Thymus (tissue), 11 donors: ENCODE data around the gene DENND2D. TPM values are rescaled to one million over a fixed set of nuclear protein-coding genes. Genes with fewer than 3 reads are reported as not detected.
A peak's percentile ranks its signal among the peaks of the same experiment; 100 is the strongest.

Experiments used
- DNase-seq, 9 donors: peaks; one replicate each; pipeline ENCODE4 v3.0.0-alpha.2; 2013; ENCODE audit warnings: low spot score in 9 of 9, low read depth in 6 of 9, missing footprints in 1 of 9
- H3K27ac ChIP-seq, 2 donors: one replicate each; pipeline ENCODE4 v1.5.1; 2013; ENCODE audit warnings: control low read depth in 1 of 2, low read depth in 1 of 2, low read length in 1 of 2, mild to moderate bottlenecking in 1 of 2, moderate library complexity in 1 of 2
- H3K27me3 ChIP-seq, 2 donors: one replicate each; pipeline ENCODE4 v1.5.1; 2013; ENCODE audit warnings: low read length in 1 of 2; ENCODE audit not compliant: control insufficient read depth in 2 of 2, insufficient read depth in 1 of 2
- H3K36me3 ChIP-seq, 2 donors: one replicate each; pipeline ENCODE4 v1.5.1; 2013; ENCODE audit warnings: low read length in 1 of 2, mild to moderate bottlenecking in 1 of 2, moderate library complexity in 1 of 2; ENCODE audit not compliant: control insufficient read depth in 2 of 2, insufficient read depth in 2 of 2
- H3K4me1 ChIP-seq, 2 donors: one replicate each; pipeline ENCODE4 v1.5.1; 2013; ENCODE audit warnings: low read length in 2 of 2; ENCODE audit not compliant: control insufficient read depth in 2 of 2, insufficient read depth in 2 of 2
- H3K4me3 ChIP-seq, 2 donors: one replicate each; pipeline ENCODE4 v1.5.1; 2013; ENCODE audit warnings: low read length in 2 of 2, control low read depth in 1 of 2, mild to moderate bottlenecking in 1 of 2
- H3K9me3 ChIP-seq, 2 donors: one replicate each; pipeline ENCODE4 v1.5.1; 2013; ENCODE audit warnings: low read length in 1 of 2, mild to moderate bottlenecking in 1 of 2; ENCODE audit not compliant: control insufficient read depth in 2 of 2, insufficient read depth in 1 of 2
- WGBS: extraction: QIAGEN DNeasy Blood & Tissue Kit; methylation state at CpG from one replicate; pipeline ENCODE4 v1.1.7; 2013; 5-methylcytosine and 5-hydroxymethylcytosine counted together
- polyA plus RNA-seq: library from polyadenylated mRNA; stranded (reverse); fragments of 200-250 nt; gene quantifications from one replicate; pipeline ENCODE4 v1.2.3, GENCODE V29; 2013
- total RNA-seq: library from RNA; stranded (reverse); fragments of 120-200 nt; gene quantifications from one replicate; pipeline ENCODE4 v1.2.4, GENCODE V29; 2013
- donor health status: healthy.

DENND2D gene
- total and polyA plus RNA-seq, 2 donors, result 106 to 134 TPM

DNA sequence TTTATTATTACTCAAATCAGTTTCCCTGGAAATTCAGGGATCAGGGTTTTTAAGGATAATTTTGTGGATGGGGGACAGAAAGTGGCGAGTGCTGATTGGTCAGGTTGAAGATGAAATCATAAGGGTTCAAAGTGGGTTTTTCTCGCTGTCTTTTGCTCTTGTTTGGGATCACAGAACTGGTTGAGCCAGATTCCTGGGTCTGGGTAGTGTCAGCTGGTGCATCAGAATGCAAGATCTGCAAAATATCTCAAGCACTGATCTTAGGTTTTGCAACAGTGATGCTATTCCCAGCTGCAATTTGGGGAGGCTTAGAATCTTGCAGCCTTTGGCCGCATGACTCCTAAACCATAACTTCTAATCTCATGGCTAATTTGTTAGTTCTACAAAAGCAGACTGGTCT, 36.4 kb upstream of the DENND2D start:
- DNase-seq, result no peak
- Histone ChIP-seq H3K36me3 (peaks cover 57 to 78% of the 10 kb centered on the region in 2 donors), H3K27me3 (no peaks in the 10 kb centered on the region), H3K4me1 (peaks cover 8 to 11% of the 10 kb centered on the region in 2 donors), H3K27ac (no peak overlapping the region), H3K9me3 (no peaks in the 10 kb centered on the region), H3K4me3 (no peak overlapping the region)
- 97% methylated on average over 3 of the region's 3 CpGs for WGBS

DNA sequence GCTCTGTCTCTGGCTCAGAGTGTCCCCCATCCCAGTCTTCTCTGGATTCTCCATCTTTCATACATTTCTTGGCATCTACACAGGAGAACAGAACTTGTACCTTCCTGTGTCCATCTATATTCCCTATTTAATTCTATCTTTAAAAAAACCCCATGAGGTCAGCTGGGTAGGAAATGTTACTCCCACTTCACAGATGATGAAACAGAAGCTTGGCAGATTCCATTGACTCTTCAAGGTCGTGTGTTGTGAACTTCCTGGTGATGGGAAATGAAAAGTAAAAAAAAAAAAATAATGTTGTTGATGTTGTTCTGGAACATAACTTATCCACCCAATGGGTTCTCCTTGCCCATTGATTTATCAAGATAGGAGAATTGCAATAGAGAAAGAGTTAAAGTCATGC, 35.9 kb upstream of the DENND2D start:
- no peak overlapping the region for H3K27ac ChIP-seq
- DNase-seq, result no peak
- no peaks in the 10 kb centered on the region for H3K9me3 ChIP-seq
- H3K27me3 ChIP-seq, result no peaks in the 10 kb centered on the region
- no peak overlapping the region for H3K4me3 ChIP-seq
- peaks cover 8 to 11% of the 10 kb centered on the region in 2 donors for H3K4me1 ChIP-seq
- 77% methylated on average over 1 of the region's 1 CpG for WGBS
- peaks cover 53 to 74% of the 10 kb centered on the region in 2 donors for H3K36me3 ChIP-seq

DNA sequence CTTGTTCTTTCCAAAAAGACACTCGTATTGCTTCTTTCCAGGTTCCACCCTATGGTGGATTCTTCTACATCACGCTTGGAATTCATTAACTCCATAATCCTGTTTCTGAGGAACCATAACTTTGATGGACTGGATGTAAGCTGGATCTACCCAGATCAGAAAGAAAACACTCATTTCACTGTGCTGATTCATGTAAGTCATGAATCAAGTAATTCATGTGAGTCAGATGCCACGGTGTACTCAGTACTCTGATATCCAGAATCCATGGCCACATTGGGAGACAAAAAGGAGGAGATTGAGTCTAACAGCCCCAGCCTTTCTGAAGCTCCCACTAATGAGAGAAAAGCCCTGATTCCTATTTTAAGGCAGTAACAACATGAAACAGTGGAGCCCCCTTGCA, 34.4 kb upstream of the DENND2D start:
- Histone ChIP-seq H3K36me3 (peaks cover 44 to 65% of the 10 kb centered on the region in 2 donors), H3K27me3 (no peaks in the 10 kb centered on the region), H3K9me3 (no peaks in the 10 kb centered on the region), H3K27ac (no peak overlapping the region), H3K4me1 (peaks cover 17 to 20% of the 10 kb centered on the region in 2 donors), H3K4me3 (no peak overlapping the region)
- no peak for DNase-seq
- 95% methylated on average over 3 of the region's 3 CpGs for WGBS

GRCh38 chr1:111234258-111234657, 33.8 kb upstream of the DENND2D start:
- Histone ChIP-seq H3K36me3 (peaks cover 41 to 60% of the 10 kb centered on the region in 2 donors), H3K27me3 (no peaks in the 10 kb centered on the region), H3K4me3 (no peak overlapping the region), H3K9me3 (peaks cover 0 to 1% of the 10 kb centered on the region in 2 donors), H3K4me1 (peaks cover 17 to 20% of the 10 kb centered on the region in 2 donors), H3K27ac (no peak overlapping the region)
- 97% methylated on average over 4 of the region's 4 CpGs for WGBS
- DNase-seq, result no peak

- Histone ChIP-seq H3K9me3 (peaks cover 0 to 4% of the 10 kb centered on the region in 2 donors), H3K4me3 (peak overlapping the region; percentile 51 to 74), H3K4me1 (peaks cover 39 to 41% of the 10 kb centered on the region in 2 donors), H3K27ac (no peak overlapping the region), H3K36me3 (peaks cover 26 to 38% of the 10 kb centered on the region in 2 donors), H3K27me3 (no peaks in the 10 kb centered on the region)
- WGBS, result 86% methylated on average over 3 of the region's 3 CpGs
- DNase-seq, result no peak
These were observed 31.7 kb upstream of the DENND2D start for GRCh38 chr1:111232134-111232533.

DNA sequence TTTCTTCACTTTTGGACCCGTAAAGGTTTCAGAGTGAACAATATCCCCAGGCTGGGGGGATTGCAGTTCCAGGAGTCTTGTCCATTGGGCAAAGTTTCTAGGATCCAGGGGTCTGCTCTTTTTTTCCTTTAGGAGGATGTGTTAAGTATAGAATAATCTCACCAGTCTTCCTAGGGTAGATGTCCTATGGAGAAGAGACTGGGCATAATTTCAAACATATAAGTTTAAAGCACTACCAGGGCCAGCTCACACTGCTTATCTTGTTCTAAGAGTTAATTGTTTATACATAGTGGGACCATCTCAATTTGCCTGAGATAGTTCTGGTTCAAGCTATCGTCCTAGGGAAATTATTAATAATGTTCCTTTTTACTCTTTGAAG, 28.3 kb upstream of the DENND2D start:
- H3K27me3 ChIP-seq, result no peaks in the 10 kb centered on the region
- H3K36me3 ChIP-seq, result peaks cover 0 to 8% of the 10 kb centered on the region in 2 donors
- peaks cover 50 to 68% of the 10 kb centered on the region in 2 donors for H3K4me1 ChIP-seq
- H3K9me3 ChIP-seq, result peaks cover 0 to 4% of the 10 kb centered on the region in 2 donors
- 92% methylated on average over 2 of the region's 2 CpGs for WGBS
- peak overlapping the region; percentile 97 to 99 for H3K27ac ChIP-seq
- peak overlapping the region in 1 of 2 donors; percentile 4 for H3K4me3 ChIP-seq
- no peak for DNase-seq

DNA sequence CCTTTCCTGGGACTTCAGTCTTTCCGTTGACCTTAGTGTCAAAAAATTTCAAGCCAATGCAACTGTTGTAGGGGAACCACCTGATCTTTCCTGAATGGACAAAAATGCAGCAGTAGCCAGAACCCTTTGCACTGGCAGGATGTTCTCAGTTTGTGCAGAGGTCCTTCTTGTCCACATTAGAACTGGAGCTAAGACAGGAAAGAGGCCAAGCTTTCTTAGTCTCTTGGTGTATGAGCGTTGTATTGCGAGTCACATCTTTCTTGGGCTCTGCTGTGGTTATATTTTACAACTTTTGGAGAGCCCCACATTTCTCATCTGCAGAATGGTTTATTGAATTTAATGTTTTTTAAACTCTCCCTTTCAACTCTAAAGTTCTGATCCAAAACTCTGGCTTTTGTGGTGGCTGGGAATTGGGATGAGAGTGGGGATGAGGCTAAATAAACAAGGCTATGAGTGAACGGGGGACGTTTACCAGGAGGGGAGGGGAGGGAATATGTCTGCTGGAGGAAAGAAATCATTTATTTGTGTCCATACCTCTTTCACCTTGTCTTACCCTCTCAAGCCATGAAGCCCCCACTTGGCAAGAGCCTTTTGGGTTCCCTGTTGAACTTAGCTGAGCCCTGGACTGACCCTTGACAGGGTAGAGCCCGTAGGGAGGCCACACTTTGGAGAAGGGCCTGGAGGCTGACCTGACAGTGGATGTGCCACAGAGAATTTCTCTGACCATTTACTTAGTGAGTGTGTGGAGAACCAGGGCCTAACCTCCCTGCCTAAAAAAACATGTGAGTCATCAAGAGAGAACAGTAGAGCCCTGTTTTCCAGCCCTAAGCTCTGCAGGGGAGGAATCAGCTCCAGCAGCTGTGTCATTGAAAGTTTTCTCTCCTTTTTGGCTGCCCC, 27.7 kb upstream of the DENND2D start:
- DNase-seq, result peak in 1 of 9 donors; percentile 44
- H3K4me1 ChIP-seq, result peaks cover 53 to 73% of the 10 kb centered on the region in 2 donors
- no peaks in the 10 kb centered on the region for H3K27me3 ChIP-seq
- H3K27ac ChIP-seq, result peak overlapping the region; percentile 97 to 99
- peaks cover 0 to 5% of the 10 kb centered on the region in 2 donors for H3K36me3 ChIP-seq
- H3K9me3 ChIP-seq, result peaks cover 0 to 4% of the 10 kb centered on the region in 2 donors
- WGBS, result 83% methylated on average over 6 of the region's 6 CpGs
- peak overlapping the region; percentile 3 to 4 for H3K4me3 ChIP-seq

DNA sequence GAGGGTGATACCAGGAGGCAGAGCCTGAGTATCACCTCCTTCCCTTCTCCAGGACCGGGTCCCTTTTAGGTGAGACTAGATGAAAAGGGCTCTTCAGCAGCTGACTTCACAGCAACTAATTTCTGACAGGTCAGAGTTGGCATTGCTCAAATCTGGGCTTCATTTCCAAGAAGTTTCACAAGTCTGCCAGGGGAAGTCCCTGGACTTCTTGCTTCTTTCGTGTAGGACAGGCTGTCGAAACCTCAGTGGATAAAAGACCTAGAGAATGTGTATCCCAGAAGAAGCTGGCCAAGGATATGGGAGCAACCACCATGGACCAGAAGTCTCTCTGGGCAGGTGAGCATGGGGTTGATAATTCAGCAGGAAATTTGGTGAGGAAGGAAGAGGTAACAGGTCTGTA, 27.0 kb upstream of the DENND2D start, which contains the start of gene CHI3L2:
TSS of gene CHI3L2 (plus strand) at position 280 of the 400 bp plus-strand sequence. CDS start at position 297, 17 bp downstream.
- Histone ChIP-seq H3K27me3 (no peaks in the 10 kb centered on the region), H3K36me3 (no peaks in the 10 kb centered on the region), H3K4me3 (peak within 1 kb of the TSS; percentile 3 to 4), H3K4me1 (peaks cover 56 to 75% of the 10 kb centered on the region in 2 donors), H3K9me3 (peaks cover 0 to 4% of the 10 kb centered on the region in 2 donors), H3K27ac (peak within 1 kb of the TSS; percentile 97 to 99)
- DNase-seq, result peak in 1 of 9 donors; percentile 36
- 87% methylated on average over 3 of the region's 3 CpGs for WGBS

GRCh38 chr1:111225717-111226400, 25.4 kb upstream of the DENND2D start:
- peak in 6 of 9 donors; percentile 76 to 92 (median 80) for DNase-seq
- Histone ChIP-seq H3K4me1 (peaks cover 67 to 88% of the 10 kb centered on the region in 2 donors), H3K36me3 (no peaks in the 10 kb centered on the region), H3K4me3 (peak overlapping the region; percentile 23 to 37), H3K27me3 (no peaks in the 10 kb centered on the region), H3K9me3 (peaks cover 0 to 4% of the 10 kb centered on the region in 2 donors), H3K27ac (peak overlapping the region; percentile 97 to 99)
- WGBS, result 4% methylated on average over 6 of the region's 6 CpGs
